LNCaP clone FGC (cell line): Measurements from ENCODE around the gene RNF208.

ENCODE experiments used
- DNase-seq: peaks from one replicate; pipeline ENCODE4 v3.0.0-alpha.2; 2011; ENCODE audit warnings: low read depth
- H3K4me3 ChIP-seq: 2 replicates; pipeline ENCODE4 v1.5.1; 2011; ENCODE audit warnings: mild to moderate bottlenecking, low read depth, low read length, control low read depth
- TF ChIP-seq, protein P1 (sequence below): IDR thresholded peaks from 2 replicates; pipeline ENCODE4 v1.5.1; 2012; ENCODE audit warnings: mild to moderate bottlenecking; ENCODE audit not compliant: control insufficient read depth, insufficient read depth; ENCODE audit errors: extremely low read depth

Gene RNF208

DNA sequence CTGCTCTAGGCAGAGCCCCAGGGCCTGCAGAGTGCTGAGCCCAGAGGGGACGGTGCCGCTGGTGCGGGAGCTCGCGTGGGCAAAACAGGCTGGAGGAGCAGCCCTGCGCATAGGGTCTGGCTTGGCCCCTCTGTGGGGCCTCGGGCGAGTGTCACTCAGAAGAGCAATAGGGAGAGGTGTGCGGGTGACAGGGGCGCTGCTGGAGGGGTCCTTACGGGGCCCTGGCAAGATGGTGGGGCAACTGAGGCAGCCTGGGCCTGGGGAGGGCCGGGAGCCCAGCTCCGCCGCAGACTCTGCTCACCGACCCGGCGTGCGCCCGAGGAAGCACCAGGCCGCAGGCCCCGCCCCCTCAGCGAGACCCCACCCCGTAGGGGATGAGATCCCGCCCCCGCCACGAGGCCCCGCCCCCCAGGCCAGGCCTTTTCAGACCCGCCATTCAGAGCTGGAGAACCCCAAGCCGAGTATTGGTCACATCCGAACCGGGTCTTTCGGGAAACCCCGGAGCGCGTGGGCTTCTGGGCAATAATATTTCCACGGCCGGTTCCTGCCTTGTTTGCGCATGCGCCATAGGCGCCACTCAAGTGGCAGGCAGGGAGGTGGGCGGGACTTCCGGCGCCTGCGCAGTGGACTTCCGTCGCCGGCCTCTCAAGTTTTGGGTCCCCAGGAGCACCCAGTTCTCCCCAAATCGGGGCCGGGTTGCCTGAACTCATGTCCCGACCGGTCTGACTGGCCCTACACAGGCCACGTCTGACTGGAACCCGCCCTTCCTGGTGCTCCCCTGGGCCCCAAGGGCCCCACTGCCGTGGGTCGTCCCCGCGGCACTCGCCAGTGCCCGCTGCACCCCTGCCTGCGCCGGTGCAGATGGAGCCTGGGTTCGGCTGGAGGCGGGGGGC, 1.3 kb upstream of the RNF208 start:
- TF ChIP-seq, protein P1, sequence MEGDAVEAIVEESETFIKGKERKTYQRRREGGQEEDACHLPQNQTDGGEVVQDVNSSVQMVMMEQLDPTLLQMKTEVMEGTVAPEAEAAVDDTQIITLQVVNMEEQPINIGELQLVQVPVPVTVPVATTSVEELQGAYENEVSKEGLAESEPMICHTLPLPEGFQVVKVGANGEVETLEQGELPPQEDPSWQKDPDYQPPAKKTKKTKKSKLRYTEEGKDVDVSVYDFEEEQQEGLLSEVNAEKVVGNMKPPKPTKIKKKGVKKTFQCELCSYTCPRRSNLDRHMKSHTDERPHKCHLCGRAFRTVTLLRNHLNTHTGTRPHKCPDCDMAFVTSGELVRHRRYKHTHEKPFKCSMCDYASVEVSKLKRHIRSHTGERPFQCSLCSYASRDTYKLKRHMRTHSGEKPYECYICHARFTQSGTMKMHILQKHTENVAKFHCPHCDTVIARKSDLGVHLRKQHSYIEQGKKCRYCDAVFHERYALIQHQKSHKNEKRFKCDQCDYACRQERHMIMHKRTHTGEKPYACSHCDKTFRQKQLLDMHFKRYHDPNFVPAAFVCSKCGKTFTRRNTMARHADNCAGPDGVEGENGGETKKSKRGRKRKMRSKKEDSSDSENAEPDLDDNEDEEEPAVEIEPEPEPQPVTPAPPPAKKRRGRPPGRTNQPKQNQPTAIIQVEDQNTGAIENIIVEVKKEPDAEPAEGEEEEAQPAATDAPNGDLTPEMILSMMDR = no peak
- peak overlapping the region; percentile 58 for H3K4me3 ChIP-seq
- DNase-seq = peak; percentile 94

GRCh38 chr9:137221506-137222111, 431 bp downstream of the RNF208 start:
- no peak for DNase-seq
- H3K4me3 ChIP-seq = peak overlapping the region; percentile 50
- TF ChIP-seq, protein P1 = no peak

DNA sequence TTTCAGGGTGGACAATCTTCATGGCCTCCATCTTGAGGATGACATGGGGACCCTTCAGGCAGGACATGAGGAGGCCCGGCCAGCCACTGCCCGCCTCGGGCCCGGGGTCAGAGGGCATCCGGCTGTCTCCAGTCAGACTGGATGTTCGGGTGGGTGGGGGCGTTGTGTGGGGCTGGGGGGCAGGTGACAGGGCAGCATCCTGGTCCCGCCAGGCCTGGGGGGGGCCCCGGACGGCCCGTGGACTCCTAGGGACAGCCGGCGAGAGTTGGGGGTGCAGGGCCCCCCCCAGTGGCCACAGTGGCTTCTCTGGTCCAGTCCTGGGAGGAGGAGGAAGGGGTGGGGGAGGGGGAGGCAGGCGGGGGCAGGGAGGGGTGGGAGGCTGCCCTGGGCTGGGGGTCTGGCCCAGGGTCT, 940 bp downstream of the RNF208 start:
- TF ChIP-seq, protein P1 = no peak
- no peak for DNase-seq
- peak overlapping the region; percentile 50 for H3K4me3 ChIP-seq

- no peak for DNase-seq
- TF ChIP-seq, protein P1 = no peak
- H3K4me3 ChIP-seq = no peak overlapping the region
These were observed 1.5 kb downstream of the RNF208 start for GRCh38 chr9:137220317-137221094.

GRCh38 chr9:137219757-137220316, 2.2 kb downstream of the RNF208 start:
- DNase-seq = no peak
- no peak overlapping the region for H3K4me3 ChIP-seq
- TF ChIP-seq, protein P1 = no peak

DNA sequence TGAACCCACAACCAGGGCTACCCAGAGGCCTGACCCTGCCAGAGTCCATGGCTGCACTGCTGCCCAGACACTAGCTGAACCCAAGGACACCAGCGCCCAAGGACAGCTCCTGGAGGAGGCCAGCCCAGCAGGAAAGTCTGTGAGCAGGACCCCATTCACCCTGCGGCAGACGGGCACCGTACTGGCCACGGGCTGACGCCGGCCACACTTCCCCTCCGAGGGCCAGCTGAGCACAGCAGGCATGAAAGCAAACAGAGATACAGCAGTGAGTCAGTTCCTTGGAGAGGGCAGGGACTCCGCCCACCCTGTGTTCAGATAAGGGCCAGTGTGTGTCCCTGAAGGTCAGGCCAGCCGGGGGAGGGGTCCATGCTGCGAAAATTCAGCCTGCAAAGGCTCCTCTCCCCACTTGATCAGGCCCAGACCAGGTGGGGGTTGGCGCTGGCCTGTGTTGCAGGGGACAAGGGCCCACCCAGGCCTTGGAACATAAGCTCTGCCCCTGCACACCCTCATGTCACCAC, 3.2 kb downstream of the RNF208 start:
- DNase-seq = no peak
- peak overlapping the region; percentile 73 for H3K4me3 ChIP-seq
- TF ChIP-seq, protein P1 = no peak
